GM10266 (cell line): Measurements from ENCODE around the gene RBM19.

Experiments used
- DNase-seq: peaks from one replicate; pipeline ENCODE4 v3.0.0; 2012; ENCODE audit errors: extremely low spot score
- TF ChIP-seq, protein P1 (sequence below): IDR thresholded peaks from 2 replicates; pipeline ENCODE4 v1.5.1; 2012; ENCODE audit warnings: mild to moderate bottlenecking, low read depth; ENCODE audit not compliant: control insufficient read depth, insufficient read depth; ENCODE audit errors: missing control alignments

Gene RBM19, protein sequence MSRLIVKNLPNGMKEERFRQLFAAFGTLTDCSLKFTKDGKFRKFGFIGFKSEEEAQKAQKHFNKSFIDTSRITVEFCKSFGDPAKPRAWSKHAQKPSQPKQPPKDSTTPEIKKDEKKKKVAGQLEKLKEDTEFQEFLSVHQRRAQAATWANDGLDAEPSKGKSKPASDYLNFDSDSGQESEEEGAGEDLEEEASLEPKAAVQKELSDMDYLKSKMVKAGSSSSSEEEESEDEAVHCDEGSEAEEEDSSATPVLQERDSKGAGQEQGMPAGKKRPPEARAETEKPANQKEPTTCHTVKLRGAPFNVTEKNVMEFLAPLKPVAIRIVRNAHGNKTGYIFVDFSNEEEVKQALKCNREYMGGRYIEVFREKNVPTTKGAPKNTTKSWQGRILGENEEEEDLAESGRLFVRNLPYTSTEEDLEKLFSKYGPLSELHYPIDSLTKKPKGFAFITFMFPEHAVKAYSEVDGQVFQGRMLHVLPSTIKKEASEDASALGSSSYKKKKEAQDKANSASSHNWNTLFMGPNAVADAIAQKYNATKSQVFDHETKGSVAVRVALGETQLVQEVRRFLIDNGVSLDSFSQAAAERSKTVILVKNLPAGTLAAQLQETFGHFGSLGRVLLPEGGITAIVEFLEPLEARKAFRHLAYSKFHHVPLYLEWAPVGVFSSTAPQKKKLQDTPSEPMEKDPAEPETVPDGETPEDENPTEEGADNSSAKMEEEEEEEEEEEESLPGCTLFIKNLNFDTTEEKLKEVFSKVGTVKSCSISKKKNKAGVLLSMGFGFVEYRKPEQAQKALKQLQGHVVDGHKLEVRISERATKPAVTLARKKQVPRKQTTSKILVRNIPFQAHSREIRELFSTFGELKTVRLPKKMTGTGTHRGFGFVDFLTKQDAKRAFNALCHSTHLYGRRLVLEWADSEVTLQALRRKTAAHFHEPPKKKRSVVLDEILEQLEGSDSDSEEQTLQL

DNA sequence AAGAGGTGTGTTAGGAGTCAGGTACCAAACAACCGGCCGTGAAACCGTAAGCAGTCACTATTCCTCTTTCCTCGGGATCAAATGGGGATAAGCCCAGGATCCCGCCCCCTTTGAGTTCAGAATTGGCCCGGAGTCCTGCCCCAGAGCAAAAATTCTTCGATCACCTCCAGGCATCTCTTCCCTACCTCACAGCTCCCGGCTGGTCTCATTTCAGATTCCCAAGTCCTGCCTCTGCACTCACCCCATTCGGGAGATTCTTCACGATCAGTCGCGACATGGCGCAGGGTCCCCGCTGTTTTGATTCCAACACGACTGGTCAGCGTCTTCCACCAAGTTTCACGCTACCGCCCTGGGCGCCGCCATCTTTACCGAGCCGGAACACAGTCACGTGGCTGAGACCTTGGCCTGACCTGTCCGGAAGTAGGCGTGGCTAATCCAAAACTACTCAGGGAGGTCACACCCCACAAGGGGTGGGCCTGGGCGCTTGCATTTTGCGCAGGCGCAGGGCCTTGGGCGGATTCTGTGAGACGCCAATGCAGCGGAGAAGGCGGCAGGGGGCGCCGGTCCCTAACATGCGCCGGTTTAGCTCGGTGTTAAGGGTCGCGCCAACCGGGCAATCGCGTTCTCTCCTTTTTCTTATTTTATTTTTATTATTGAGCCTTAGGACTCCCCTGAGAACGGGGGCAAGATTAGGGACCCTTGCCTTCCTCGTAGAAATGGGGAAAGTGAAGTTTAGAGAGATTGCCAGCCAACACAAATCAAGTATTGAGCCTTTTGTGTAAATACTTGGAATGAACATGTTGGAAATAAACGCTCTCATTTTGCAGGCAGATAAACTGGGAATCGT lies at the start of gene RBM19:
TSS of gene RBM19 (minus strand) at position 375 of the 847 bp plus-strand sequence. CDS start at position 277, 98 bp downstream.
- DNase-seq = peak; percentile 93
- TF ChIP-seq, protein P1, sequence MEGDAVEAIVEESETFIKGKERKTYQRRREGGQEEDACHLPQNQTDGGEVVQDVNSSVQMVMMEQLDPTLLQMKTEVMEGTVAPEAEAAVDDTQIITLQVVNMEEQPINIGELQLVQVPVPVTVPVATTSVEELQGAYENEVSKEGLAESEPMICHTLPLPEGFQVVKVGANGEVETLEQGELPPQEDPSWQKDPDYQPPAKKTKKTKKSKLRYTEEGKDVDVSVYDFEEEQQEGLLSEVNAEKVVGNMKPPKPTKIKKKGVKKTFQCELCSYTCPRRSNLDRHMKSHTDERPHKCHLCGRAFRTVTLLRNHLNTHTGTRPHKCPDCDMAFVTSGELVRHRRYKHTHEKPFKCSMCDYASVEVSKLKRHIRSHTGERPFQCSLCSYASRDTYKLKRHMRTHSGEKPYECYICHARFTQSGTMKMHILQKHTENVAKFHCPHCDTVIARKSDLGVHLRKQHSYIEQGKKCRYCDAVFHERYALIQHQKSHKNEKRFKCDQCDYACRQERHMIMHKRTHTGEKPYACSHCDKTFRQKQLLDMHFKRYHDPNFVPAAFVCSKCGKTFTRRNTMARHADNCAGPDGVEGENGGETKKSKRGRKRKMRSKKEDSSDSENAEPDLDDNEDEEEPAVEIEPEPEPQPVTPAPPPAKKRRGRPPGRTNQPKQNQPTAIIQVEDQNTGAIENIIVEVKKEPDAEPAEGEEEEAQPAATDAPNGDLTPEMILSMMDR = peak; percentile 96

DNA sequence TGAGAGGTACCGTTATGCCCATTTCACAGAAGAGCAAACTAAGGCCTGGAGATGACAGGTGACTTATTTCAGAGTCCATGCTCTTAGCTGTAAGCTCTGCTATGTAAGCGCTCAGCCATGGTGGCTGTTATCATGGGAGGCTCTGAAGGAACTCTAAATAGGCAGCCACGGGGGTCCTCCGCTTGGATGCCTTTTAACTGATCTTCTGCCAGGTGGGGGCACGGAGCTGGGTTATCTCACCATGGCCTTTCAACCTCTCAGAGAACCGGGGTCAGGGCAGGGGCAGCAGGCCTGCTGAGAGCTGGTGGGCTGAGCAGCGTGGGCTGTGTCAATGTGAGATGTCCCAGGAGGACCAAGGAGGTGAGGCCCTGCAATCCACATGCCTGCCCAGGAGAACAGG lies 49.7 kb upstream of the RBM19 start:
- no peak for DNase-seq
- TF ChIP-seq, protein P1 = no peak

DNA sequence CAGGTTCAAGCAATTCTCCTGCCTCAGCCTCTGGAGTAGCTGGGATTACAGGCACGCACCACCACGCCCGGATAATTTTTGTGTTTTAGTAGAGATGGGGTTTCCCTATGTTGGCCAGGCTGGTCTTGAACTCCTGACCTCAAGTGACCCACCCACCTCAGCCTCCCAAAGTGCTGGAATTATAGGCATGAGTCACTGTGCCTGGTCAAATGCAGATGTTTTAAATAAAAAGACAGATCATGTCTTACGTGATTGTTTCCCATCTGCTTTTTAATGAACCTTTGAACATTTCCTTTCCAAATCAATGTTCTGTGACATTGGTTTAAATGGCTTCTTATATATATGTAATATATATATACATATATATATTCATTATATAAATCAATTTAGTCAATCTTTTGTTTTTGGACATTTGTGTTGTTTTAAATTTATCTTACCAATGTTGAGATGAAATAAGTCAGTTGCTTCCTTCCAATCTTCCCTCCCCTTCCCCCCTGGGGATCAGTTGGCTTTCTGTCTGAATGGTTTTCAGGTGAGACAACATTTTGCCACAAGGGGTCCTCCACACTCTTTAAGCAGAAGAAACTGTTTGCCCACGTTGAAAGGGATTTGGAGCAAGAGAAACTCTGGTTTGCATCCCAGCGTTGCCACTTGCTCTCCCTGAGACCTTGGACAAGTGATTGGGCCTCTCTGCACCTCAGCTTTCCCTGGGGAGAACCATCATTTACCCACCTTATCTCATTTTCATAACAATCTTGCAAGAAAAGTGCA lies 47.6 kb upstream of the RBM19 start:
- TF ChIP-seq, protein P1 = peak; percentile 32
- DNase-seq = no peak

DNA sequence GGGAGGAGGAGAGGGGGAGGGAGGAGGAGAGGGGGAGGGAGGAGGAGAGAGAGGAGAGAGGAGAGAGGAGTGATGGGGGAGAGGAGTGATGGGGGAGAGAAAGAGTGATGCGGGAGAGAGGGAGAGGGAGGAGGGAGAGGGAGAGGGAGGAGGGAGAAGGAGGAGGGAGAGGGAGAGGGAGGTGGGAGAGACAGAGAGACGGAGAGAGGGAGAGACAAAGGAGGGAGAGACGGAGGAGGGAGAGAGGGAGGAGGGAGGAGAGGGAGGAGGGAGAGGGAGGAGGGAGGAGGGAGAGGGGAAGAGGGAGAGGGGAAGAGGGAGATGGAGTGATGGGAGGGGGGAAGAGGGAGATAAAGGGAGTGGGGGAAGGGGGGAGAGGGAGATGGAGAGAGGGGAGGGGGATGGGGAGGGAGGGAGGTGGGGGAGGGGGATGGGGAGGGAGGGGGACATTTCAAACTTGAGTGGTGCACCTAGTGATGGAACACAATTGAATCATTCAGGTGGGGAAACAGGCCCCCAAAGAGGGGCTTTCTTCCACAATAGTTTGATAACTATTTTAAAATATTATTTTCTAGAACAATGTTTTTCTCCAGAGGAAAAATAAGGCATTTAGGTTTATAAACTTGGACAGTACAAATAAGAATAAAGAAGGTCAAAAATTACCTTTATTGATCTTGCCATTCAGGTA lies 46.8 kb upstream of the RBM19 start:
- no peak for DNase-seq
- TF ChIP-seq, protein P1 = no peak

DNA sequence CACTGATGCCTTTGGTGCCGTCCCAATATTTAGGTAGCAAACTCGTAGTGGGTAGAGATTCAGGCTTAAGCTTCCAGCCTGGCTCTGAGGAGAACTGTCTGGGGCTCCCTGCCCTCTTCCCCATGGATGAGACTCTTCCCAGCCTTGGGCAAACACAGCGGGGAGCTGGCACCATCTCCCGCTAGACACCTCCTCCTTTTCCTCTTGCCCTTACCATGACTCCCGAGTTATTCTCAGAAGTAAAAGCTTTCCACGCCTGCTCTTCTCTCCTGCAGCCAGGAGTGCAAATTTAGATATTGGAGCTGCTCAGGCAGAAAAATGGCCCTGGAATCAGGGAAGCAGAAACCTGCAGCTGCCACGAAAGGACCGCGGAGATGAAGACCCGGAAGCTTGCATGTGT lies 45.6 kb upstream of the RBM19 start:
- no peak for DNase-seq
- TF ChIP-seq, protein P1 = no peak
